AG20443 (cell line): ENCODE results near the gene TXNDC2.
A peak's percentile ranks its signal among the peaks of the same experiment; 100 is the strongest.
"Not testable (repeated sequence)": the region's sequence is repeated elsewhere in the genome, so short reads cannot be mapped to it uniquely, and the experiment has no call there.

ENCODE experiments used
- DNase-seq: peaks from one replicate; pipeline ENCODE4 v3.0.0; 2012; ENCODE audit warnings: low spot score, mixed read lengths

The TXNDC2 gene

GRCh38 chr18:9884532-9885140 lies 1.1 kb upstream of the TXNDC2 start:
- no peak for DNase-seq

GRCh38 chr18:9886005-9886348 lies 204 bp downstream of the TXNDC2 start:
- no peak for DNase-seq

GRCh38 chr18:9887992-9888391 lies 2.2 kb downstream of the TXNDC2 start:
- no peak for DNase-seq

- no peak for DNase-seq
These were observed 4.4 kb downstream of the TXNDC2 start for GRCh38 chr18:9890196-9890595.

GRCh38 chr18:9890957-9891356 lies 5.2 kb downstream of the TXNDC2 start:
- DNase-seq, result no peak

- DNase-seq, result not testable (repeated sequence)
These were observed 5.7 kb downstream of the TXNDC2 start for GRCh38 chr18:9891515-9891914.

GRCh38 chr18:9894454-9895068 lies 8.8 kb downstream of the TXNDC2 start:
- no peak for DNase-seq

GRCh38 chr18:9897129-9897528 lies 11.4 kb downstream of the TXNDC2 start:
- DNase-seq, result no peak

GRCh38 chr18:9897787-9898291 lies 12.1 kb downstream of the TXNDC2 start:
- not testable (repeated sequence) for DNase-seq

- DNase-seq, result peak; percentile 34
These were observed 13.2 kb downstream of the TXNDC2 start for GRCh38 chr18:9898792-9899549.

GRCh38 chr18:9899550-9899930 lies 13.8 kb downstream of the TXNDC2 start:
- not testable (repeated sequence) for DNase-seq

GRCh38 chr18:9900699-9901098 lies 14.9 kb downstream of the TXNDC2 start:
- DNase-seq, result no peak

- DNase-seq, result no peak
These were observed 15.6 kb downstream of the TXNDC2 start for GRCh38 chr18:9901377-9901776.

GRCh38 chr18:9902264-9902663 lies 16.5 kb downstream of the TXNDC2 start:
- DNase-seq, result not testable (repeated sequence)

- no peak for DNase-seq
These were observed 17.1 kb downstream of the TXNDC2 start for GRCh38 chr18:9902832-9903231.

GRCh38 chr18:9905401-9905922 lies 19.7 kb downstream of the TXNDC2 start:
- DNase-seq, result peak; percentile 25

- no peak for DNase-seq
These were observed 20.7 kb downstream of the TXNDC2 start for GRCh38 chr18:9906481-9906880.

- no peak for DNase-seq
These were observed 22.1 kb downstream of the TXNDC2 start for GRCh38 chr18:9907867-9908266.

- no peak for DNase-seq
These were observed 24.3 kb downstream of the TXNDC2 start for GRCh38 chr18:9910071-9910470.

- no peak for DNase-seq
These were observed 24.9 kb downstream of the TXNDC2 start for GRCh38 chr18:9910661-9911060.

GRCh38 chr18:9911226-9911625 lies 25.5 kb downstream of the TXNDC2 start:
- no peak for DNase-seq

- not testable (repeated sequence) for DNase-seq
These were observed 26.5 kb downstream of the TXNDC2 start for GRCh38 chr18:9912285-9912684.

GRCh38 chr18:9913151-9913525 lies 27.4 kb downstream of the TXNDC2 start:
- no peak for DNase-seq
